Endothelial cell (in vitro differentiated cells): ENCODE measurements around the gene USP48. TPM values are rescaled to one million over a fixed set of nuclear protein-coding genes. Genes with fewer than 3 reads are reported as not detected.

Experiments used
- DNase-seq: peaks from one replicate; pipeline ENCODE4 v3.0.0; 2021; ENCODE audit warnings: low spot score
- H3K27ac Mint-ChIP-seq: one replicate; pipeline ENCODE4 v1.8.0; 2021; ENCODE audit warnings: mixed read lengths, inconsistent platforms; ENCODE audit not compliant: unreplicated experiment
- H3K27me3 Mint-ChIP-seq: one replicate; pipeline ENCODE4 v1.8.0; 2021; ENCODE audit warnings: mild to moderate bottlenecking, moderate library complexity, mixed read lengths, inconsistent platforms; ENCODE audit not compliant: unreplicated experiment
- H3K36me3 Mint-ChIP-seq: one replicate; pipeline ENCODE4 v1.8.0; 2021; ENCODE audit warnings: mild to moderate bottlenecking, low read depth, mixed read lengths, inconsistent platforms; ENCODE audit not compliant: unreplicated experiment
- H3K4me1 Mint-ChIP-seq: one replicate; pipeline ENCODE4 v1.8.0; 2021; ENCODE audit warnings: mild to moderate bottlenecking, mixed read lengths, inconsistent platforms; ENCODE audit not compliant: unreplicated experiment
- H3K4me3 Mint-ChIP-seq: one replicate; pipeline ENCODE4 v1.8.0; 2021; ENCODE audit warnings: mild to moderate bottlenecking, mixed read lengths, inconsistent platforms; ENCODE audit not compliant: unreplicated experiment
- H3K9me3 Mint-ChIP-seq: one replicate; pipeline ENCODE4 v1.8.0; 2021; ENCODE audit warnings: mixed read lengths, inconsistent platforms; ENCODE audit not compliant: unreplicated experiment
- CTCF ChIP-seq: fragments of 200-600 bp; sonication (generic); IDR thresholded peaks from one replicate; pipeline ENCODE4 v1.5.0; 2021; ENCODE audit warnings: antibody characterized with exemption; ENCODE audit not compliant: unreplicated experiment
- total RNA-seq: library from RNA; stranded (reverse); fragmentation: NEBNext Ultra II Directional; extraction: Animal tissue kit (Norgen Biotek cat#: 25700); gene quantifications from one replicate; pipeline ENCODE4 v1.2.1, GENCODE V29; 2021; ENCODE audit not compliant: unreplicated experiment

Gene USP48
- total RNA-seq, 1 donor from 2014 or later, result 57.9 TPM

- Mint-ChIP-seq H3K4me3 (no peak overlapping the region), H3K27ac (no peak overlapping the region), H3K4me1 (no peaks in the 10 kb centered on the region), H3K36me3 (peaks cover 3% of the 10 kb centered on the region), H3K27me3 (peaks cover 9% of the 10 kb centered on the region), H3K9me3 (no peaks in the 10 kb centered on the region)
- no peak for TF ChIP-seq CTCF
- no peak for DNase-seq
Measured at GRCh38 chr1:21644348-21644747, 138.6 kb downstream of the USP48 start.

- no peak overlapping the region for H3K27ac Mint-ChIP-seq
- no peak for TF ChIP-seq CTCF
- H3K4me3 Mint-ChIP-seq, result no peak overlapping the region
- peaks cover 7% of the 10 kb centered on the region for H3K27me3 Mint-ChIP-seq
- no peaks in the 10 kb centered on the region for H3K9me3 Mint-ChIP-seq
- DNase-seq, result no peak
- H3K36me3 Mint-ChIP-seq, result peaks cover 3% of the 10 kb centered on the region
- H3K4me1 Mint-ChIP-seq, result no peaks in the 10 kb centered on the region
Measured at GRCh38 chr1:21643624-21644023, 139.3 kb downstream of the USP48 start.

GRCh38 chr1:21641967-21642739, 140.8 kb downstream of the USP48 start:
- H3K36me3 Mint-ChIP-seq, result peaks cover 3% of the 10 kb centered on the region
- peaks cover 7% of the 10 kb centered on the region for H3K27me3 Mint-ChIP-seq
- DNase-seq, result no peak
- no peak for TF ChIP-seq CTCF
- no peak overlapping the region for H3K4me3 Mint-ChIP-seq
- no peaks in the 10 kb centered on the region for H3K4me1 Mint-ChIP-seq
- H3K9me3 Mint-ChIP-seq, result no peaks in the 10 kb centered on the region
- H3K27ac Mint-ChIP-seq, result no peak overlapping the region

- DNase-seq, result no peak
- Mint-ChIP-seq H3K4me1 (no peaks in the 10 kb centered on the region), H3K9me3 (no peaks in the 10 kb centered on the region), H3K4me3 (no peak overlapping the region), H3K27ac (no peak overlapping the region), H3K36me3 (peaks cover 3% of the 10 kb centered on the region), H3K27me3 (peaks cover 5% of the 10 kb centered on the region)
- no peak for TF ChIP-seq CTCF
Measured at GRCh38 chr1:21641537-21641936, 141.4 kb downstream of the USP48 start.

- Mint-ChIP-seq H3K27me3 (peaks cover 5% of the 10 kb centered on the region), H3K4me3 (no peak overlapping the region)
- TF ChIP-seq CTCF, result no peak
Measured at GRCh38 chr1:21641076-21641475, 141.9 kb downstream of the USP48 start.

More at GRCh38 chr1:21641076-21641475, 141.9 kb downstream of the USP48 start:
- Mint-ChIP-seq H3K36me3 (peaks cover 3% of the 10 kb centered on the region), H3K27ac (no peak overlapping the region), H3K9me3 (no peaks in the 10 kb centered on the region), H3K4me1 (no peaks in the 10 kb centered on the region)
- DNase-seq, result no peak
